H9 (cell line): ENCODE measurements around the gene LYPD5. TPM values are rescaled to one million over a fixed set of nuclear protein-coding genes. Genes with fewer than 3 reads are reported as not detected.
A peak's percentile ranks its signal among the peaks of the same experiment; 100 is the strongest.

Experiments
- DNase-seq: peaks from one replicate; pipeline ENCODE4 v3.0.0-alpha.2; 2017
- H2AFZ ChIP-seq: one replicate; pipeline ENCODE4 v1.6.1; 2013; ENCODE audit warnings: mild to moderate bottlenecking, low read length, control low read depth, moderate library complexity
- H2AK5ac ChIP-seq: 2 replicates; pipeline ENCODE4 v1.6.1; 2013; ENCODE audit warnings: low read length, control low read depth, mixed read lengths; ENCODE audit not compliant: insufficient read length
- H2BK120ac ChIP-seq: one replicate; pipeline ENCODE4 v1.6.1; 2013; ENCODE audit warnings: low read depth, mild to moderate bottlenecking, low read length, control low read depth, inconsistent platforms; ENCODE audit not compliant: poor library complexity, severe bottlenecking
- H2BK12ac ChIP-seq: 2 replicates; pipeline ENCODE4 v1.6.1; 2013; ENCODE audit warnings: low read length, control low read depth, mixed read lengths, low read depth; ENCODE audit not compliant: insufficient read length
- H2BK15ac ChIP-seq: 2 replicates; pipeline ENCODE4 v1.6.1; 2013; ENCODE audit warnings: low read depth, low read length, control low read depth
- H2BK20ac ChIP-seq: one replicate; pipeline ENCODE4 v1.6.1; 2013; ENCODE audit warnings: low read depth, mild to moderate bottlenecking, low read length, control low read depth, inconsistent platforms; ENCODE audit not compliant: poor library complexity, severe bottlenecking
- H2BK5ac ChIP-seq: 2 replicates; pipeline ENCODE4 v1.6.1; 2013; ENCODE audit warnings: low read length, control low read depth, mixed read lengths; ENCODE audit not compliant: insufficient read length
- H3K14ac ChIP-seq: 2 replicates; pipeline ENCODE4 v1.6.1; 2013; ENCODE audit warnings: low read length, control low read depth; ENCODE audit not compliant: insufficient read depth
- H3K18ac ChIP-seq: 2 replicates; pipeline ENCODE4 v1.6.1; 2013; ENCODE audit warnings: low read depth, mild to moderate bottlenecking, mixed read lengths, low read length, control low read depth; ENCODE audit not compliant: insufficient read length
- H3K23ac ChIP-seq: 2 replicates; pipeline ENCODE4 v1.6.1; 2013; ENCODE audit warnings: low read length, control low read depth, mixed read lengths, low read depth; ENCODE audit not compliant: insufficient read length
- H3K23me2 ChIP-seq: 2 replicates; pipeline ENCODE4 v1.6.1; 2013; ENCODE audit warnings: low read depth, mild to moderate bottlenecking, mixed read lengths, low read length, control low read depth; ENCODE audit not compliant: insufficient read length, poor library complexity, severe bottlenecking
- H3K27ac ChIP-seq: 2 replicates; pipeline ENCODE4 v1.5.1; 2013; ENCODE audit warnings: low read length, control low read depth, mixed read lengths, low read depth; ENCODE audit not compliant: insufficient read length
- H3K27me3 ChIP-seq: 2 replicates; pipeline ENCODE4 v1.6.1; 2013; ENCODE audit warnings: low read length, control low read depth, inconsistent platforms; ENCODE audit not compliant: insufficient read depth
- H3K4ac ChIP-seq: 2 replicates; pipeline ENCODE4 v1.6.1; 2013; ENCODE audit warnings: low read depth, mild to moderate bottlenecking, control low read depth, inconsistent platforms, low read length, moderate library complexity
- H3K4me1 ChIP-seq: 2 replicates; pipeline ENCODE4 v1.6.1; 2013; ENCODE audit warnings: low read length, control low read depth, inconsistent platforms; ENCODE audit not compliant: insufficient read depth
- H3K4me2 ChIP-seq: 2 replicates; pipeline ENCODE4 v1.6.1; 2013; ENCODE audit warnings: low read length, control low read depth, mixed read lengths; ENCODE audit not compliant: insufficient read length, insufficient read depth
- H3K56ac ChIP-seq: 2 replicates; pipeline ENCODE4 v1.6.1; 2013; ENCODE audit warnings: low read depth, mild to moderate bottlenecking, mixed read lengths, low read length, control low read depth; ENCODE audit not compliant: insufficient read length
- H3K79me1 ChIP-seq: 2 replicates; pipeline ENCODE4 v1.6.1; 2013; ENCODE audit warnings: low read depth, mild to moderate bottlenecking, moderate library complexity, low read length, control low read depth, inconsistent platforms; ENCODE audit not compliant: insufficient read depth, poor library complexity, severe bottlenecking
- H3K79me2 ChIP-seq: 2 replicates; pipeline ENCODE4 v1.6.1; 2013; ENCODE audit warnings: low read length, control low read depth, inconsistent platforms; ENCODE audit not compliant: insufficient read depth
- H3K9ac ChIP-seq: 2 replicates; pipeline ENCODE4 v1.6.1; 2013; ENCODE audit warnings: low read length, control low read depth, mixed read lengths; ENCODE audit not compliant: insufficient read length; ENCODE audit errors: extremely low read depth
- H3K9me3 ChIP-seq: one replicate; pipeline ENCODE4 v1.6.1; 2013; ENCODE audit warnings: low read depth, low read length, inconsistent platforms; ENCODE audit not compliant: control insufficient read depth
- H3T11ph ChIP-seq: one replicate; pipeline ENCODE4 v1.6.1; 2013; ENCODE audit warnings: mild to moderate bottlenecking, low read length, control low read depth, inconsistent platforms
- H4K20me1 ChIP-seq: one replicate; pipeline ENCODE4 v1.6.1; 2013; ENCODE audit not compliant: control insufficient read depth, insufficient read length, insufficient read depth
- H4K5ac ChIP-seq: 2 replicates; pipeline ENCODE4 v1.6.1; 2013; ENCODE audit warnings: low read depth, mild to moderate bottlenecking, mixed read lengths, low read length, control low read depth; ENCODE audit not compliant: insufficient read length
- H4K8ac ChIP-seq: replicated peaks from 2 replicates; pipeline ENCODE4 v1.6.1; 2013; ENCODE audit warnings: low read length, control low read depth, mixed read lengths, low read depth; ENCODE audit not compliant: insufficient read length
- H4K91ac ChIP-seq: 2 replicates; pipeline ENCODE4 v1.6.1; 2013; ENCODE audit warnings: low read depth, mild to moderate bottlenecking, moderate library complexity, mixed read lengths, low read length, control low read depth; ENCODE audit not compliant: insufficient read length
- H3K27ac Mint-ChIP-seq, 3 experiments: 2 replicates in 2 of 3; 3 replicates in 1 of 3; pipeline ENCODE4 v1.8.0; 2020 to 2021; ENCODE audit warnings: mixed read lengths in 3 of 3, mild to moderate bottlenecking in 1 of 3, moderate library complexity in 1 of 3
- H3K27me3 Mint-ChIP-seq: 2 replicates; pipeline ENCODE4 v1.8.0; 2021; ENCODE audit warnings: low read depth, mild to moderate bottlenecking, moderate library complexity, mixed read lengths
- H3K36me3 Mint-ChIP-seq, 3 experiments: 2 replicates in 2 of 3; 3 replicates in 1 of 3; pipeline ENCODE4 v1.8.0; 2020 to 2021; ENCODE audit warnings: low read depth in 3 of 3, mixed read lengths in 3 of 3; ENCODE audit not compliant: insufficient read depth in 1 of 3
- H3K4me1 Mint-ChIP-seq, 2 experiments: 2 replicates each; pipeline ENCODE4 v1.8.0; 2020; ENCODE audit warnings: mixed read lengths in 2 of 2
- H3K4me3 Mint-ChIP-seq, 2 experiments: 2 replicates in 1 of 2; 3 replicates in 1 of 2; pipeline ENCODE4 v1.8.0; 2020 to 2021; ENCODE audit warnings: mild to moderate bottlenecking in 2 of 2, mixed read lengths in 2 of 2, moderate library complexity in 1 of 2
- H3K9me3 Mint-ChIP-seq, 2 experiments: 2 replicates in 1 of 2; 3 replicates in 1 of 2; pipeline ENCODE4 v1.8.0; 2020; ENCODE audit warnings: mild to moderate bottlenecking in 2 of 2, mixed read lengths in 2 of 2, moderate library complexity in 1 of 2
- WGBS: extraction: QIAGEN DNeasy Blood & Tissue Kit; methylation state at CpG from one replicate; pipeline ENCODE4 v1.1.7; 2013; ENCODE audit warnings: missing lambda C conversion rate, low lambda C conversion rate, mixed read lengths; ENCODE audit not compliant: insufficient read length; ENCODE audit errors: extremely low coverage; 5-methylcytosine and 5-hydroxymethylcytosine counted together
- total RNA-seq: library from RNA; stranded (reverse); gene quantifications from 2 replicates; pipeline ENCODE4 v1.2.1, GENCODE V29; 2021
- TF ChIP-seq, protein P1 (sequence below): fragments of 200-600 bp; sonication (generic); conservative IDR thresholded peaks from 3 replicates; pipeline ENCODE4 v1.8.0; 2021; ENCODE audit warnings: antibody characterized with exemption, mild to moderate bottlenecking

Gene LYPD5
- total RNA-seq, 1 experiment from 2014 or later, result 0.50 TPM

- no peak overlapping the region for H3K14ac ChIP-seq
- no peaks in the 10 kb centered on the region for H3K27me3 ChIP-seq
- H3K27ac ChIP-seq, result no peak overlapping the region
- H3K18ac ChIP-seq, result no peak overlapping the region
- Mint-ChIP-seq H3K4me1 (peaks cover 20 to 26% of the 10 kb centered on the region in 2 experiments), H3K36me3 (no peaks in the 10 kb centered on the region), H3K27ac (peak overlapping the region in 1 of 3 experiments; percentile 6; a peak in 1 of 7 replicates), H3K27me3 (peaks cover 3% of the 10 kb centered on the region), H3K9me3 (no peaks in the 10 kb centered on the region), H3K4me3 (no peak overlapping the region; a peak in 1 of 5 replicates)
- H4K5ac ChIP-seq, result no peak overlapping the region
- no peak overlapping the region for H4K91ac ChIP-seq
- H4K8ac ChIP-seq, result no peak overlapping the region
- no peak overlapping the region for H3K23ac ChIP-seq
- no peak overlapping the region for H2AFZ ChIP-seq
- H2AK5ac ChIP-seq, result no peak overlapping the region
- no peak overlapping the region for H3K9ac ChIP-seq
- TF ChIP-seq, protein P1, sequence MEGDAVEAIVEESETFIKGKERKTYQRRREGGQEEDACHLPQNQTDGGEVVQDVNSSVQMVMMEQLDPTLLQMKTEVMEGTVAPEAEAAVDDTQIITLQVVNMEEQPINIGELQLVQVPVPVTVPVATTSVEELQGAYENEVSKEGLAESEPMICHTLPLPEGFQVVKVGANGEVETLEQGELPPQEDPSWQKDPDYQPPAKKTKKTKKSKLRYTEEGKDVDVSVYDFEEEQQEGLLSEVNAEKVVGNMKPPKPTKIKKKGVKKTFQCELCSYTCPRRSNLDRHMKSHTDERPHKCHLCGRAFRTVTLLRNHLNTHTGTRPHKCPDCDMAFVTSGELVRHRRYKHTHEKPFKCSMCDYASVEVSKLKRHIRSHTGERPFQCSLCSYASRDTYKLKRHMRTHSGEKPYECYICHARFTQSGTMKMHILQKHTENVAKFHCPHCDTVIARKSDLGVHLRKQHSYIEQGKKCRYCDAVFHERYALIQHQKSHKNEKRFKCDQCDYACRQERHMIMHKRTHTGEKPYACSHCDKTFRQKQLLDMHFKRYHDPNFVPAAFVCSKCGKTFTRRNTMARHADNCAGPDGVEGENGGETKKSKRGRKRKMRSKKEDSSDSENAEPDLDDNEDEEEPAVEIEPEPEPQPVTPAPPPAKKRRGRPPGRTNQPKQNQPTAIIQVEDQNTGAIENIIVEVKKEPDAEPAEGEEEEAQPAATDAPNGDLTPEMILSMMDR, result no peak
- no peaks in the 10 kb centered on the region for H3K79me2 ChIP-seq
- H3K4me1 ChIP-seq, result no peaks in the 10 kb centered on the region; the same call in 1 of the 2 replicates
- H3K4ac ChIP-seq, result no peak overlapping the region
- no peaks in the 10 kb centered on the region for H3K23me2 ChIP-seq
- no peak overlapping the region for H2BK15ac ChIP-seq
- H2BK20ac ChIP-seq, result no peak overlapping the region
- no CpG with 5 or more reads among the region's 3 CpGs for WGBS
- no peak overlapping the region for H2BK120ac ChIP-seq
- no peaks in the 10 kb centered on the region for H4K20me1 ChIP-seq
- no peaks in the 10 kb centered on the region for H3K79me1 ChIP-seq
- H3K4me2 ChIP-seq, result no peak overlapping the region
- H3K56ac ChIP-seq, result no peak overlapping the region
- H2BK5ac ChIP-seq, result no peak overlapping the region
- no peak overlapping the region for H3T11ph ChIP-seq
- H3K9me3 ChIP-seq, result no peaks in the 10 kb centered on the region
- no peak overlapping the region for H2BK12ac ChIP-seq
- DNase-seq, result no peak
These were observed 39.4 kb downstream of the LYPD5 start for GRCh38 chr19:43762814-43763213.
